GM12892 (cell line): ENCODE data around the gene CACNA1C.

Experiments used
- POLR2A ChIP-seq: IDR thresholded peaks from 2 replicates; pipeline ENCODE4 v1.6.1; 2011; ENCODE audit warnings: low read depth, low read length, control low read depth
- POLR2AphosphoS5 ChIP-seq: IDR thresholded peaks from 2 replicates; pipeline ENCODE4 v1.6.1; 2011; ENCODE audit warnings: low read depth, low read length, control low read depth

GRCh38 chr12:2682296-2683251 is 629.8 kb downstream of the CACNA1C start:
- TF ChIP-seq POLR2A: no peak
- TF ChIP-seq POLR2AphosphoS5: no peak
